A549 (cell line): Measurements from ENCODE around the gene THY1. TPM values are rescaled to one million over a fixed set of nuclear protein-coding genes. Genes with fewer than 3 reads are reported as not detected.

Source experiments
- ATAC-seq, 2 experiments: fragments of 200-7000 bp in 1 of 2; fragments of >200 bp in 1 of 2; cut with Nextera tagmentation in 1 of 2; cut with Tn5 transposase in 1 of 2; 3 replicates each; pipeline versions ENCODE4 v1.8.0 to v1.9.1; 2018 to 2020; ENCODE audit warnings: mild to moderate bottlenecking in 1 of 2, moderate library complexity in 1 of 2
- CTCF ChIA-PET: fragments of 300-600 bp; sonication (Branson Sonifier 250); formaldehyde crosslinking; extraction: SDS; loops from one replicate; lab custom pipeline; 2021; ENCODE audit warnings: antibody characterized with exemption, inconsistent platforms; lab: Yijun Ruan, JAX
- POLR2A ChIA-PET: fragments of 350-600 bp; formaldehyde crosslinking; extraction: SDS; loops from one replicate; lab custom pipeline; 2021; ENCODE audit warnings: antibody characterized with exemption, inconsistent platforms; lab: Yijun Ruan, JAX
- DNase-seq, 2 experiments: peaks; one replicate each; pipeline versions ENCODE4 v3.0.0 to v3.0.0-alpha.2; 2011 to 2016; ENCODE audit warnings: low read depth in 1 of 2, low spot score in 1 of 2
- FAIRE-seq: peaks from 2 replicates; lab custom pipeline; 2011; peaks lifted over from hg19 to GRCh38; lab: Jason Lieb, UNC
- H3K27ac ChIP-seq, 2 experiments: fragments of >200 bp; sonication (Bioruptor Twin); formaldehyde crosslinking; 3 replicates each; pipeline ENCODE4 v1.5.1; 2016 to 2017
- H3K4me1 ChIP-seq: fragments of >200 bp; sonication (Bioruptor Twin); formaldehyde crosslinking; 3 replicates; pipeline ENCODE4 v1.6.1; 2016
- H3K4me2 ChIP-seq: fragments of >200 bp; sonication (Bioruptor Twin); formaldehyde crosslinking; 3 replicates; pipeline ENCODE4 v1.6.1; 2016
- H3K4me3 ChIP-seq: fragments of >200 bp; sonication (Bioruptor Twin); formaldehyde crosslinking; 3 replicates; pipeline ENCODE4 v1.5.1; 2016
- H3K9me3 ChIP-seq: fragments of >200 bp; sonication (Bioruptor Twin); formaldehyde crosslinking; 3 replicates; pipeline ENCODE4 v1.6.1; 2016
- CBX2 ChIP-seq: fragments of 200-600 bp; sonication (generic); IDR thresholded peaks from 2 replicates; pipeline ENCODE4 v1.6.1; 2016; ENCODE audit warnings: low read depth, mild to moderate bottlenecking, borderline replicate concordance
- CEBPB ChIP-seq, 2 experiments: fragments of >200 bp in 1 of 2; sonication (Bioruptor Twin) in 1 of 2; formaldehyde crosslinking in 1 of 2; IDR thresholded peaks; 2 replicates each; pipeline ENCODE4 v1.6.1; 2012 to 2016
- CHD2 ChIP-seq: fragments of 150-350 bp; IDR thresholded peaks from 2 replicates; pipeline ENCODE4 v1.6.1; 2014; ENCODE audit warnings: low read length; ENCODE audit not compliant: partially characterized antibody
- EHF ChIP-seq: fragments of 250-450 bp; sonication (Bioruptor Pico); IDR thresholded peaks from 2 replicates; pipeline ENCODE4 v1.5.0; 2020; ENCODE audit warnings: mild to moderate bottlenecking
- EP300 ChIP-seq, 2 experiments: fragments of >200 bp; sonication (Bioruptor Twin); formaldehyde crosslinking; IDR thresholded peaks; 2 replicates in 1 of 2; 3 replicates in 1 of 2; pipeline ENCODE4 v1.6.1; 2016 to 2017
- ESRRA ChIP-seq: fragments of 150-350 bp; IDR thresholded peaks from 2 replicates; pipeline ENCODE4 v1.6.1; 2014; ENCODE audit warnings: mild to moderate bottlenecking, low read length, borderline replicate concordance
- FOSB ChIP-seq: fragments of 250-450 bp; sonication (Bioruptor Pico); IDR thresholded peaks from 2 replicates; pipeline ENCODE4 v1.5.0; 2020; ENCODE audit warnings: mild to moderate bottlenecking, moderate library complexity
- FOXS1 ChIP-seq: fragments of 250-450 bp; sonication (Bioruptor Pico); IDR thresholded peaks from 2 replicates; pipeline ENCODE4 v1.5.0; 2020; ENCODE audit warnings: mild to moderate bottlenecking, moderate library complexity
- GATA3 ChIP-seq: IDR thresholded peaks from 2 replicates; pipeline ENCODE4 v1.6.1; 2012; ENCODE audit warnings: borderline replicate concordance
- HDAC2 ChIP-seq: fragments of 200-600 bp; sonication (generic); IDR thresholded peaks from 2 replicates; pipeline ENCODE4 v1.6.1; 2016
- HEYL ChIP-seq: fragments of 250-450 bp; sonication (Bioruptor Pico); IDR thresholded peaks from 2 replicates; pipeline ENCODE4 v1.8.0; 2021; ENCODE audit warnings: mild to moderate bottlenecking, moderate library complexity
- HOXA7 ChIP-seq: fragments of 250-450 bp; sonication (Bioruptor Pico); IDR thresholded peaks from 2 replicates; pipeline ENCODE4 v1.5.0; 2020; ENCODE audit warnings: mild to moderate bottlenecking, moderate library complexity
- MAFK ChIP-seq: fragments of 450-650 bp; IDR thresholded peaks from 2 replicates; pipeline ENCODE4 v1.6.1; 2014; ENCODE audit not compliant: partially characterized antibody
- MAZ ChIP-seq: fragments of 150-350 bp; IDR thresholded peaks from 2 replicates; pipeline ENCODE4 v1.6.1; 2014; ENCODE audit warnings: antibody characterized with exemption, low read depth, low read length, borderline replicate concordance
- NFE2L2 ChIP-seq: fragments of 150-350 bp; conservative IDR thresholded peaks from 2 replicates; pipeline ENCODE4 v1.6.1; 2014; ENCODE audit warnings: low read length
- RAD21 ChIP-seq, 2 experiments: fragments of >200 bp in 1 of 2; sonication (Bioruptor Twin) in 1 of 2; formaldehyde crosslinking in 1 of 2; IDR thresholded peaks in 1 of 2; conservative IDR thresholded peaks in 1 of 2; 2 replicates in 1 of 2; 3 replicates in 1 of 2; pipeline ENCODE4 v1.6.1; 2012 to 2018; ENCODE audit warnings: inconsistent platforms in 1 of 2
- RARB ChIP-seq: fragments of 250-450 bp; sonication (Bioruptor Pico); IDR thresholded peaks from 2 replicates; pipeline ENCODE4 v1.8.0; 2021; ENCODE audit warnings: mild to moderate bottlenecking, moderate library complexity
- RCOR1 ChIP-seq: fragments of 150-350 bp; IDR thresholded peaks from 2 replicates; pipeline ENCODE4 v1.6.1; 2014; ENCODE audit warnings: antibody characterized with exemption, low read length, low read depth
- RFX5 ChIP-seq: fragments of 450-650 bp; IDR thresholded peaks from 2 replicates; pipeline ENCODE4 v1.7.1; 2014; ENCODE audit warnings: antibody characterized with exemption, mild to moderate bottlenecking, moderate library complexity
- RNF2 ChIP-seq: fragments of 200-600 bp; sonication (generic); IDR thresholded peaks from 2 replicates; pipeline ENCODE4 v1.6.1; 2016; ENCODE audit warnings: low read depth, mild to moderate bottlenecking, antibody characterized with exemption, moderate library complexity, borderline replicate concordance
- SMC3 ChIP-seq: fragments of >200 bp; sonication (Bioruptor Twin); formaldehyde crosslinking; IDR thresholded peaks from 3 replicates; pipeline ENCODE4 v1.6.1; 2018; ENCODE audit warnings: inconsistent platforms
- SREBF2 ChIP-seq: fragments of 450-650 bp; IDR thresholded peaks from 2 replicates; pipeline ENCODE4 v1.6.1; 2014; ENCODE audit warnings: mild to moderate bottlenecking, moderate library complexity
- TP53 ChIP-seq: fragments of 250-450 bp; sonication (Bioruptor Pico); IDR thresholded peaks from 2 replicates; pipeline ENCODE4 v1.5.0; 2021; ENCODE audit warnings: mild to moderate bottlenecking, moderate library complexity
- ZC3H11A ChIP-seq: fragments of 450-650 bp; IDR thresholded peaks from 2 replicates; pipeline ENCODE4 v1.6.1; 2014; ENCODE audit warnings: antibody characterized with exemption, mild to moderate bottlenecking
- ZFP36 ChIP-seq: fragments of 450-650 bp; IDR thresholded peaks from 2 replicates; pipeline ENCODE4 v1.6.1; 2014; ENCODE audit warnings: borderline replicate concordance; ENCODE audit not compliant: partially characterized antibody
- ZNF302 ChIP-seq: fragments of 250-450 bp; sonication (Bioruptor Pico); IDR thresholded peaks from 2 replicates; pipeline ENCODE4 v1.9.0; 2021; ENCODE audit warnings: inconsistent platforms, mild to moderate bottlenecking, moderate library complexity
- WGBS: methylation state at CpG from one replicate; pipeline ENCODE4 v1.1.6; 2017; ENCODE audit errors: missing lambda C conversion rate; 5-methylcytosine and 5-hydroxymethylcytosine counted together
- polyA plus RNA-seq, 4 experiments: library from polyadenylated mRNA; depleted of rRNA in 3 of 4; stranded (reverse); fragments of >200 nt; fragmentation: RNase III in 1 of 4; extraction: RNeasy Plus Mini Kit Qiagen cat#74134 plus additional on column Dnase treatment in 1 of 4; gene quantifications; 2 replicates in 3 of 4; 3 replicates in 1 of 4; pipeline ENCODE4 v1.2.3, GENCODE V29; 2011 to 2017
- TF ChIP-seq, protein P1 (sequence below): fragments of >200 bp; sonication (Bioruptor Twin); formaldehyde crosslinking; IDR thresholded peaks from 2 replicates; pipeline ENCODE4 v1.6.1; 2016
- TF ChIP-seq, protein P2 (sequence below): fragments of >200 bp; sonication (Bioruptor Twin); formaldehyde crosslinking; IDR thresholded peaks from 3 replicates; pipeline ENCODE4 v1.5.1; 2016
- TF ChIP-seq, protein P3 (sequence below): fragments of 200-600 bp; sonication (generic); IDR thresholded peaks from 2 replicates; pipeline ENCODE4 v1.6.1; 2016; ENCODE audit warnings: antibody characterized with exemption, mild to moderate bottlenecking, moderate library complexity
- TF ChIP-seq, protein P4 (sequence below): fragments of 250-450 bp; sonication (Bioruptor Pico); IDR thresholded peaks from 2 replicates; pipeline ENCODE4 v1.5.0; 2021; ENCODE audit warnings: mild to moderate bottlenecking, moderate library complexity, borderline replicate concordance
- TF ChIP-seq, protein P5 (sequence below): fragments of >200 bp; sonication (Bioruptor Twin); formaldehyde crosslinking; IDR thresholded peaks from 3 replicates; pipeline ENCODE4 v1.6.1; 2016
- TF ChIP-seq, protein P6 (sequence below): IDR thresholded peaks from 2 replicates; pipeline ENCODE4 v1.6.1; 2012; ENCODE audit warnings: low read depth, borderline replicate concordance

THY1 gene
- polyA plus RNA-seq, 2 of the 4 experiments (the other 2 are of a cell fraction) = 7.1 to 19.9 TPM

DNA sequence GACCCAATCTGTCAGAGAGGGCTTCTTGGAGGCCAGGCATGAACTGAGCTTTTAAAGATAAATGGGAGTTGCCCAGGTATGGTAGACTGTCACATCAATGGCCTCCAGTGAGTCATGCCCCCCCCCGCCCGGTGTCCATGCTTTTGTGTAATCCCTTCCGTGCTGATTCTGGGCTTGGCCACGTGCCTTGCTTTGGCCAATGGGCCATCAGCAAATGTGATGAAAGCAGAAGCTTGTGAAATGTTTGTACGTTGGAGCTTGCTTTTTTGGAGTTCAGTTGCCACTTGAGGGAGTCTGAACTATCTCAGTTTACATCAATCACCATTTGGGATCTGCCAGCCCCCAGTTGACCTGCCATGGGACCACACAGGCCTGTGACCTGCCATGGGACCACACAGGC, 4.3 kb upstream of the THY1 start:
- TF ChIP-seq FOSB (CRISPR knock-in tag) (no peak), FOXS1 (CRISPR knock-in tag) (no peak), ZNF302 (CRISPR knock-in tag) (no peak), CEBPB (IDR thresholded peaks at IDR 0.05) (no peak), ESRRA (no peak), ZC3H11A (no peak), HOXA7 (CRISPR knock-in tag) (no peak), RNF2 (no peak), TP53 (CRISPR knock-in tag) (no peak), SREBF2 (no peak), RARB (no peak), EHF (CRISPR knock-in tag) (no peak), RAD21 (conservative IDR thresholded peaks at IDR 0.05 in 1 of 2, IDR thresholded peaks at IDR 0.05 in 1 of 2) (no peak), SMC3 (no peak), HDAC2 (no peak), ZFP36 (no peak), MAZ (no peak)
- TF ChIP-seq, protein P1, sequence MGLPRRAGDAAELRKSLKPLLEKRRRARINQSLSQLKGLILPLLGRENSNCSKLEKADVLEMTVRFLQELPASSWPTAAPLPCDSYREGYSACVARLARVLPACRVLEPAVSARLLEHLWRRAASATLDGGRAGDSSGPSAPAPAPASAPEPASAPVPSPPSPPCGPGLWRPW = no peak
- TF ChIP-seq, protein P2, sequence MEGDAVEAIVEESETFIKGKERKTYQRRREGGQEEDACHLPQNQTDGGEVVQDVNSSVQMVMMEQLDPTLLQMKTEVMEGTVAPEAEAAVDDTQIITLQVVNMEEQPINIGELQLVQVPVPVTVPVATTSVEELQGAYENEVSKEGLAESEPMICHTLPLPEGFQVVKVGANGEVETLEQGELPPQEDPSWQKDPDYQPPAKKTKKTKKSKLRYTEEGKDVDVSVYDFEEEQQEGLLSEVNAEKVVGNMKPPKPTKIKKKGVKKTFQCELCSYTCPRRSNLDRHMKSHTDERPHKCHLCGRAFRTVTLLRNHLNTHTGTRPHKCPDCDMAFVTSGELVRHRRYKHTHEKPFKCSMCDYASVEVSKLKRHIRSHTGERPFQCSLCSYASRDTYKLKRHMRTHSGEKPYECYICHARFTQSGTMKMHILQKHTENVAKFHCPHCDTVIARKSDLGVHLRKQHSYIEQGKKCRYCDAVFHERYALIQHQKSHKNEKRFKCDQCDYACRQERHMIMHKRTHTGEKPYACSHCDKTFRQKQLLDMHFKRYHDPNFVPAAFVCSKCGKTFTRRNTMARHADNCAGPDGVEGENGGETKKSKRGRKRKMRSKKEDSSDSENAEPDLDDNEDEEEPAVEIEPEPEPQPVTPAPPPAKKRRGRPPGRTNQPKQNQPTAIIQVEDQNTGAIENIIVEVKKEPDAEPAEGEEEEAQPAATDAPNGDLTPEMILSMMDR = no peak
- TF ChIP-seq, protein P3, sequence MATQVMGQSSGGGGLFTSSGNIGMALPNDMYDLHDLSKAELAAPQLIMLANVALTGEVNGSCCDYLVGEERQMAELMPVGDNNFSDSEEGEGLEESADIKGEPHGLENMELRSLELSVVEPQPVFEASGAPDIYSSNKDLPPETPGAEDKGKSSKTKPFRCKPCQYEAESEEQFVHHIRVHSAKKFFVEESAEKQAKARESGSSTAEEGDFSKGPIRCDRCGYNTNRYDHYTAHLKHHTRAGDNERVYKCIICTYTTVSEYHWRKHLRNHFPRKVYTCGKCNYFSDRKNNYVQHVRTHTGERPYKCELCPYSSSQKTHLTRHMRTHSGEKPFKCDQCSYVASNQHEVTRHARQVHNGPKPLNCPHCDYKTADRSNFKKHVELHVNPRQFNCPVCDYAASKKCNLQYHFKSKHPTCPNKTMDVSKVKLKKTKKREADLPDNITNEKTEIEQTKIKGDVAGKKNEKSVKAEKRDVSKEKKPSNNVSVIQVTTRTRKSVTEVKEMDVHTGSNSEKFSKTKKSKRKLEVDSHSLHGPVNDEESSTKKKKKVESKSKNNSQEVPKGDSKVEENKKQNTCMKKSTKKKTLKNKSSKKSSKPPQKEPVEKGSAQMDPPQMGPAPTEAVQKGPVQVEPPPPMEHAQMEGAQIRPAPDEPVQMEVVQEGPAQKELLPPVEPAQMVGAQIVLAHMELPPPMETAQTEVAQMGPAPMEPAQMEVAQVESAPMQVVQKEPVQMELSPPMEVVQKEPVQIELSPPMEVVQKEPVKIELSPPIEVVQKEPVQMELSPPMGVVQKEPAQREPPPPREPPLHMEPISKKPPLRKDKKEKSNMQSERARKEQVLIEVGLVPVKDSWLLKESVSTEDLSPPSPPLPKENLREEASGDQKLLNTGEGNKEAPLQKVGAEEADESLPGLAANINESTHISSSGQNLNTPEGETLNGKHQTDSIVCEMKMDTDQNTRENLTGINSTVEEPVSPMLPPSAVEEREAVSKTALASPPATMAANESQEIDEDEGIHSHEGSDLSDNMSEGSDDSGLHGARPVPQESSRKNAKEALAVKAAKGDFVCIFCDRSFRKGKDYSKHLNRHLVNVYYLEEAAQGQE = no peak
- POLR2A ChIA-PET = no interaction called here
- Histone ChIP-seq H3K9me3 (no peaks in the 10 kb centered on the region), H3K27ac (no peak overlapping the region), H3K4me2 (no peak overlapping the region), H3K4me1 (peaks cover 4% of the 10 kb centered on the region), H3K4me3 (no peak overlapping the region)
- DNase-seq (peak in 1 of 2 experiments; percentile 12), ATAC-seq (no peak), FAIRE-seq (no peak)
- 61% methylated on average over 5 of the region's 5 CpGs for WGBS
- CTCF ChIA-PET = interaction anchor here (1.1 to 2.2 kb wide), 4 partner anchors 48 to 107 kb away, joined by 3 to 9 read pairs (median 6); no protein-coding TSS in a partner anchor

DNA sequence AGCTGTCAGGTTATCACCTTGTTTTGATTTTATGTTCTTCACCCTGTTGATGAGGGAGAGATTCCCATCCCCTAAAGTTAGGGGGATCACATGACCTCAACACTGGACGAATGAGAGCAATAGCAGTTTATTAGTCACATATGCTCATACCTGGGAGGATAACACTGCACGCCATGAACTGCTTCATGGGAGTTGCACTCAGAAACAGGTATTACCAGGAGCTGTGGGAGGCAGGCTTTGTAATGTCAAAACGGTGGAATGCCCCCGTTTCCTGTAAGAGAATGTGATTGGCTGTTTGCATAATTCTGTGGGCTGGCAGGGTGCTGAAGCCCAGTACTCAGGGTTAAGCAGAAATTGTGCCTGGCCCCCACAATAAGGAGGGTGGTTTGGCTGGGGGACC, 3.2 kb upstream of the THY1 start:
- ChIA-PET CTCF (interaction anchor here (1.4 to 2.2 kb wide), 2 partner anchors 49 to 88 kb away, joined by 3 to 9 read pairs; no protein-coding TSS in a partner anchor), POLR2A (no interaction called here)
- DNase-seq (no peak), FAIRE-seq (no peak), ATAC-seq (no peak)
- WGBS = 50% methylated on average over 4 of the region's 4 CpGs
- Histone ChIP-seq H3K4me1 (peaks cover 6% of the 10 kb centered on the region; the same call in 1 of the 3 replicates), H3K27ac (no peak overlapping the region), H3K4me3 (no peak overlapping the region), H3K9me3 (no peaks in the 10 kb centered on the region), H3K4me2 (no peak overlapping the region)
- TF ChIP-seq NFE2L2 (no peak), GATA3 (no peak), MAFK (no peak), EP300 (IDR thresholded peaks at IDR 0.05) (no peak), RCOR1 (no peak), RFX5 (no peak), CHD2 (no peak), CBX2 (no peak), EHF (CRISPR knock-in tag) (no peak), HEYL (CRISPR knock-in tag) (no peak)
- TF ChIP-seq, protein P4, sequence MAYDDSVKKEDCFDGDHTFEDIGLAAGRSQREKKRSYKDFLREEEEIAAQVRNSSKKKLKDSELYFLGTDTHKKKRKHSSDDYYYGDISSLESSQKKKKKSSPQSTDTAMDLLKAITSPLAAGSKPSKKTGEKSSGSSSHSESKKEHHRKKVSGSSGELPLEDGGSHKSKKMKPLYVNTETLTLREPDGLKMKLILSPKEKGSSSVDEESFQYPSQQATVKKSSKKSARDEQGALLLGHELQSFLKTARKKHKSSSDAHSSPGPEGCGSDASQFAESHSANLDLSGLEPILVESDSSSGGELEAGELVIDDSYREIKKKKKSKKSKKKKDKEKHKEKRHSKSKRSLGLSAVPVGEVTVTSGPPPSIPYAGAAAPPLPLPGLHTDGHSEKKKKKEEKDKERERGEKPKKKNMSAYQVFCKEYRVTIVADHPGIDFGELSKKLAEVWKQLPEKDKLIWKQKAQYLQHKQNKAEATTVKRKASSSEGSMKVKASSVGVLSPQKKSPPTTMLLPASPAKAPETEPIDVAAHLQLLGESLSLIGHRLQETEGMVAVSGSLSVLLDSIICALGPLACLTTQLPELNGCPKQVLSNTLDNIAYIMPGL (CRISPR knock-in tag) = no peak
- TF ChIP-seq, protein P5, sequence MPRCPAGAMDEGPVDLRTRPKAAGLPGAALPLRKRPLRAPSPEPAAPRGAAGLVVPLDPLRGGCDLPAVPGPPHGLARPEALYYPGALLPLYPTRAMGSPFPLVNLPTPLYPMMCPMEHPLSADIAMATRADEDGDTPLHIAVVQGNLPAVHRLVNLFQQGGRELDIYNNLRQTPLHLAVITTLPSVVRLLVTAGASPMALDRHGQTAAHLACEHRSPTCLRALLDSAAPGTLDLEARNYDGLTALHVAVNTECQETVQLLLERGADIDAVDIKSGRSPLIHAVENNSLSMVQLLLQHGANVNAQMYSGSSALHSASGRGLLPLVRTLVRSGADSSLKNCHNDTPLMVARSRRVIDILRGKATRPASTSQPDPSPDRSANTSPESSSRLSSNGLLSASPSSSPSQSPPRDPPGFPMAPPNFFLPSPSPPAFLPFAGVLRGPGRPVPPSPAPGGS = no peak
- TF ChIP-seq, protein P6, sequence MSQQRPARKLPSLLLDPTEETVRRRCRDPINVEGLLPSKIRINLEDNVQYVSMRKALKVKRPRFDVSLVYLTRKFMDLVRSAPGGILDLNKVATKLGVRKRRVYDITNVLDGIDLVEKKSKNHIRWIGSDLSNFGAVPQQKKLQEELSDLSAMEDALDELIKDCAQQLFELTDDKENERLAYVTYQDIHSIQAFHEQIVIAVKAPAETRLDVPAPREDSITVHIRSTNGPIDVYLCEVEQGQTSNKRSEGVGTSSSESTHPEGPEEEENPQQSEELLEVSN = no peak
